D341Med (cell line): ENCODE results near the gene TSHZ1.
"Not testable (repeated sequence)": the region's sequence is repeated elsewhere in the genome, so short reads cannot be mapped to it uniquely, and the experiment has no call there.

Source experiments
- DNase-seq: peaks from one replicate; pipeline ENCODE4 v3.0.0; 2012; ENCODE audit warnings: low spot score

Gene TSHZ1

DNA sequence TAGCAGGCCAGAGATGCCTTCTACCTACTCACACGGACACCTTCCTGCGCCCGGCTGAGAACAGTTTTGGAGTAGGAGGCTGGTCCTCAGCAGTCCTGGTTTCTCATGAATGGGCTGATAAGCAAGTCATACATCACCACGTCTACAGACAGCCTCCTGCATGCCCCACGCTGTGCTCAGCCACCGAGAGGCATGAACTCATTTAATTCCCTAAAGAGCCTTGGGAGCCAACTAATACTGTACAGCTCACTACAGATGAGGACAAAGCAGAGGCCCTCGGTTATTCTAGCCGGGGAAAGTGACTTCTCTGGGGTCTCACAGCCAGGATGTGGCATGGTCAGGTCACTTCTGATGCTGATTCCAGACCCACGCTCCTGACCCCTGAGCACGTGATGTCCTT, 105.6 kb downstream of the TSHZ1 start:
- DNase-seq, result no peak

DNA sequence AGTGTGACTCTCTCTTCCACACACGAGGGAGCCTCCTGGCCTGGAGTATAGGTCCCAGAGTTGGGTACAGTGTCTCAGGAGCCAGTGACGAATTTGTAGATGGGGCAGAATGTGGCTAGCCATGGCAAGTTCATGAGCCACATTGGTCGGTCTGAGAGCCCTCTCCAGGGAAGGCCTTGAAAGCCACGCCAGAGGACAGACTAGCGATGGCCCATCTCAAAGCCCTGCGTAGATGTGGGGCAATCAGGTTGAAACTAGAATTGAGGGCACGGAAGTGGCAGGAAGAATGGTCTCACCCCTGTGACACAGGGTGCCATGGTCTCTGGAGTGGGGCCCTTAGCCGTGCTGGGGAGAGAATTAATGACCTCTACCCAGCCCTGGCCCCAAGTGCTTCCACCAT, 106.2 kb downstream of the TSHZ1 start:
- no peak for DNase-seq

DNA sequence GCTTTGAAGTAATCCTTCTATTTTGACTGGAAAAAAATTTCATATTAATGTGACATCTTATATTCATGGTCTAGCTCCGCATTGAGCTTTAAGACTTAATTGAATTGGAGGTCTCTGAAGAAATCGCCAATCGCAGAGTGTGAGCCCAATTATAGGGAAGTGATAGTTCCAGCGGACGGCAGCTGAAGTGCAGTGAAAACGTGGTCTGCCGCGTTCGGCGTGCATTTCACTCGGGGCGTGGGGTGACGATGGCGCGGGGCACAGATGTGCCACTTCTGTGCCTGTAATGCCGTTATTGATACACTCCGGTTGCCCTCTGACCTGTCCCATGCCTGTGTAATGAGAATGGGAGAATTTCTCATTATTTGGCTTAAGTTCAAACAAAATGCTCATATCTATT, 106.7 kb downstream of the TSHZ1 start:
- DNase-seq, result no peak

DNA sequence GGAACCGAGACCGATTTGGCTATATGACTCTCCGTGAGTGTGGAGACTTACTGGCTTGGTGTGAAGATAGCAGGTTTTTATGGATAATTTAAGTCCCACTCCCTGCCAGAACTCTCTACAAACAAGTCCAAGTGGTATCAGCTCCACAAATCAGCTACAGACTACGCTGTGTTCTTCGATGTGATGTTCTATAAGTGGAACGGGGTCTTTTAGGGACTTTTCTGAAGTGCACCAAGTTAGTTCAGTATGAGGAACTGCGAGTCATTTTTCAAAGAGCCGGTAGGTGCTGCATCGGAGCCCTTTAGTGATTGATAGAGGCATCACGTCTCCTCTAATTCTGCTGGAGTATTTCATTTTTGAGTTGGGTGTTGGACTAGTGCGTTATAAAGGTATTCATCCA, 107.1 kb downstream of the TSHZ1 start:
- no peak for DNase-seq

DNA sequence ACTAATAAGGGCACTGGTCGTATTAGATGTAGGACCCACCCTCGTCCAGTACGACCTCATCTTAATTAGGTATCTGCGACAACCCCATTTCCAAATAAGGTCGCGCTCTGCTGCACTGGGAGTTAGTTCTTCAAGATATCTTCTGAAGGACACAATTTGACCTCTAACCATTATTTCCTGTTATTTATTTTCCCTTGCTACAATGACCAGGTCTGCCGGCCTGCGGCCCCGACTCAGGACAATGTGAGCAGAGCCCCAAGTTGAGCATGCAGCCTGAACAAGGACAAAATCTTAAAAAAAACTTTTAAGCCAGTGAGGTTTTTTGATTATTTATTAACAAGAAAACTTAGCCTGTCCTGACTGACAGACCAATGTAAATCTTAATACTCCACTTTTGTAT, 109.3 kb downstream of the TSHZ1 start:
- DNase-seq, result no peak

DNA sequence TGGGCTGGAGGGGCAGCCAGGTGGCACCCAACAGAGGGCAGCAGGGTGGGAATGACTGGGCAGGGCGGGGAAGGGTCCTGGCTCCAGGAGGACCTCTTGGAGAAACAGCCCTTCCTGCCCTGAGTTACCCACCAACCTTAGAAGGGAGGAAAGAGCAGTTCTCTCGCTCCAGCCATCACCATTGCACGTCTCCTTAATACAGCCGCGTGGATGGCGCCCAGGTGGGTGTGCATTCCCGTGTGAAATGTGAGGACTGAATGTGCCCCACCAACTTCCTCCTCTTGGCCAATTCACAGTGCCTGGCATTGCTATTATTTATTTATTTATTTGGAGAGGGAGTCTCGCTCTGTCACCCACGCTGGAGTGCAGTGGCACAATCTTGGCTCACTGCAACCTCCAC, 109.9 kb downstream of the TSHZ1 start:
- no peak for DNase-seq

DNA sequence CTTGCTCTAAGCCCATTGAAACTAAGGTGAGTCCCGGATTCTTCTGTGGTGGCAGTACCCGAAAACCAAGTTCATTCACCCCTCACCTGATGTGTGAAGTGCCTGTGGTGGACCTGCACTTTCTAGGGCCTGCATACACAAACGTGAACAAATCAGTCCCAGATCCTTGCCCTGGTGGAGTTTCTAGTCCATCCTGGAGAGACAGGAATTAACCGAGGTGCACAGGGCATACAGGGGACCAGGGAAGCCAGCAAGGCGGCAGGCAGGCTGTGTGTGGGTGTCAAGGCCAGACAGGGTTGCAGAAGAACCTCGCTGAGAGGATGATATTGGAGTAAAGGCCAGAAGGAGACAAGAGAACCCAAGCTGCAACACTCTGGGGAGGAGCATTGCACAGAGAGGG, 110.8 kb downstream of the TSHZ1 start:
- no peak for DNase-seq

DNA sequence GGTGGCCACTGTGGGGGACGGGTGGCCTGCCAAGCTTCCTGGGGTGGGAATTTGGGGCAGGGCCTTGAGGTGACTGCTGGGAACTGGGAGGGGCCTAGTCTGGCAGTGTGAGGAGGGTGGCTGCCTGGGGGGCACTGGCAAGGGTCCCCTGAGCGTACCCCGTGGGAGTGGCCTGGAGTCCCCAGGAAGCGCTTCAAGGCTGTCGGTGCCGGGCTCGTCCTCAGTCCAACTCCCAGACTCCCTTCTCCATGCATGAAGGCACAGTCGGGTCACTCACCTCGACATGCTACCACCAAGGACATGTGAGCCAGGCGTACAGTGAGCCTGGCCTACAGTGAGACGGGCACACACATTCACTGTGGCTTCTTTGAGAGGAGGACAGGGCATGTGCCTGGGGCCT, 111.6 kb downstream of the TSHZ1 start:
- no peak for DNase-seq

DNA sequence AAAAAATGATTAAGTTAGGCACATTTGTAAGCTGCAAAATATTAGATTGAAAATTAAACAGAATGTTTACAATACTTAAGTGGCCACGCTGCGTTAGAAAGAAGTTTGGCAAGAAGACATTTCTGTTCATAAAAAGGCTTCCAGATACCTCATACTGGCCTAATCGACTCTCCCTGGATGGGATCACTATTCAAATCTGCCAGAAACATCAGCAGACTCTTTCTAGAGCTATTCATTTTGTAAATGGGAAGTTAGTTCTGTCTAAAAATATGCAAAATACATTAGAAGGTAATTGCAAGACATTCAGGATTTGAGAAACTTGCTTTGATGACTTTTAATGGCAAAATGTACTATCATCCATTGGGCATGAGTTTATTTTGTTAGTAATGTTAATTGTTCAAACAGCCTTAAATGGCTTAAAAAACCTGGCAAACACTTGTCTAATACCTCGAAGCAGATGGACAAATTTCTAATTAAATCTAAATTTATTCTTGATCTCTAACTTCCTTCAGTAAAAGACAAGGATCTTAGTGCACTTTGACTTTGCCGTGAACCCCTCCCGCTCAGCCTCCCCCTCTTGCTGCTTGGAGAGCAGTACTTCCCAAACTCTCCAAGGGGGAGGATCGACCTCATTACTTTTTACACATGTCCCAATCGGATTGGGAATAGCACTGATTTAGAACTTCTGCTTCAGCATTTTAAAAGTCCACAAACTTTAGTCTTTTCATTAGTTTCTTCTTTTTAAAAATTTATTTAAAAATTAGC, 113.4 kb downstream of the TSHZ1 start:
- no peak for DNase-seq

DNA sequence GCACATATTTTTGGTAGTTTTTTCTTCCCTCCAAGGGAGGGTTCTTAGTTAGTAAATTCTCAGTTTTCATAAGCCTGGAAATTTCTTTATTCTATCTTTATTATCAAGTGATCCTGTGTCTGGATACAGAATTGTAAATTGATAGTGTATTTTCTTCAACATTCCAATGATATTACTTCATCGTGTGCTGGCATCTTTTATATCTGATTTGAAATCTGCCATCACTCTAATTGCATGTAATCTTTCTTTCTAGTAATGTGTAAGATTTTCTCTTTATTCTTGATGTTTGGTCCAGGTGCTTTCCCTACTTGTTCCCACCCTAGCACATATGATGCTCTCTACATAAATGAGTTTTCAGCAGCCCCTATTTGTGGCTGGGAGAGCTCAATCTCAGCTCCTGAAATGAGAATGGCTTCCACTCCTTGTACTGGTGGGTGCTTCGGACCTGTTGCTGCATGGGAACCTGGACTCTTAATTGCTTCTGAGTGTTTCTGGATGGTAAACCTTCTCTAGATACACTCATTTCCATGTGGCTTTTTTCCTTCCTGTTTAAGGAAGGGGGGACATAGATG, 114.2 kb downstream of the TSHZ1 start:
- DNase-seq, result no peak

DNA sequence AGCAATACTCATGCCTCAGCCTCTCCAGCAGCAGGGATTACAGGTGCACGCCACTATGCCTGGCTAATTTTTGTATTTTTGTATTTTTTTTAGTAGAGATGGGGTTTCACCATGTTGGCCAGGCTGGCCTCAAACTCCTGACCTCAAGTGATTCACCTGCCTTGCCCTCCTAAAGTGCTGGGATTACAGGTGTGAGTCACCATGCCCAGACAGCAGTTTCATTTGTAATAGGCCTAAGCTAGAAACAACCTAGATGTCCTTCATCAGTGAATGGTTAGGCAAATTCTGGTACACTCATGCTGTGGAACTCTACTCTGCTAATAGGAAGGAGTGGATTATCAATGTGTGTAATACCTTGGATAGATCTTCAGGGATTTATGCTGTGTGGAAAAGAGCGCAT, 119.2 kb downstream of the TSHZ1 start:
- not testable (repeated sequence) for DNase-seq

DNA sequence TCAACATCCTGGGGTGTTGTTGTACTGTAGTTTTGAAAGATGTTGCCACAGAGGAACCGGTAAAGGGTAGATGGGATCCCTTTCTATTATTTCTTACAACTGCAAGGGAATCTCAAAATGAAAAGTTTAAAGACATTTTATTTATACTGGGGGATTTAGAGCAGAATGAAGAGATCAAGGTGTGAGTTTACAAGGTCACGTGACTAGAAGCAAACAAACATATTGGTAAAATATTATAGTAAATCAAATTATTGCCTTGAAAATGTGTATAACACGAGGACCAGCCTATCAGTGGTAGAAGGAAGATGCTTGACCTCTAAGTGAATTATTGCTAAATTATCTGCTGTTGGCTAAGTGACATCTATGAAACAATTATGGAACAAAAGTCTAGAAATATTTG, 119.7 kb downstream of the TSHZ1 start:
- no peak for DNase-seq

DNA sequence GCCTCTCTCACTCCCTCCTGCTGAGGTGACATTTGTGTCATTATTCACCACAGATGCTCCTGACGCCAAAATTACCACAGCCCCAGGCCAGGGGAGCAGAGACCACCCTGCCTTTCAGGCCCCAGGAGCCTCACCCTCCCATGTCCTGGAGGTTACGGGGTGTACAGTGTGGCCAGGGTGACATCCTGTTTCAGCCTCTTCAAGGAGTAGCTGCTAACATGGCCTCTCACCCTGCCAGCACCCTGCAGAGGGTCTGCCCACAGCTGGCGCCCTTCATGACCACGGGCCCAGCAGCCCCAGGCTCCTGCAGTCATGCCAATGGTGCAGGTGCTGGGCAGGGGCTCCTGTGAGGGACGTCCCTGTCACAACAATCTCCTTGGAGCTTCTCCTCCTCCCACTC, 124.3 kb downstream of the TSHZ1 start:
- no peak for DNase-seq

DNA sequence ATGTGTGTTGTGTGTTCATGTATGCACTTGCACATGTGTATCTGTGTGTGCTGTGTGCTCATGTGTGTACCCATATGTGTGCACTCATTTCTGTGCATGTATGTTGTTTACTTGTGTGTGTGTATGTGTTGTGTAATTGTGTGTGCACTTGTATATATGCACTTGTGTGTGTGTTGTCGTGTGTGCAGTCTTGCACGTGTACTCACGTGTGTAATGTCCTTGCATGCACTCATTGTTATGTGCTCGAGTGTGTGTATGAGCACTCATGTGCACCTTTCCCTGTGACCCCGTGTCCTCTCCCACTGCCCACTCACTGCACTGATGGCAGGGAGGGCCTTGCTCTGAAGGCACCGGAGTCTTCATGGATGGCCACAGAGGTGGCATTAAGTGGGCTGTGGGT, 124.9 kb downstream of the TSHZ1 start:
- DNase-seq, result no peak

DNA sequence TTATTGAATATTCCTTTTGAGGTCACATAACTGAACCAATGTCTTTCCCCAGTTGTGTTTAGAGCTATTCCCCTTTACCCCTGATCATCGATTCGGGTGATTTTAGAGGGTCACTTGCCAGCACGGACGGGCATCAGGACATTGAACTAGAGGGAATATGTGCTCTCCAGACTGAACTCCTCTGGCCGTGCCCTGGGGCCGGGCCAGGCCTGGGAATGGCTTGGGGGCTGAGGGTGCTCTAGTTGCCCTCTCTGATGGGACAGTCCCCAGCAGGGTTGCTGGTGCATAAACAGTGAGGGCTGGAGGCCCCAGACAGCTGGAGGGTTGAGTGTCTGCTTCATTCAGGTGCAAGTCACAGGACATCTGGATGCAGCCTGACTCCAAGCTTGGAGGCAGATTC, 126.2 kb downstream of the TSHZ1 start:
- no peak for DNase-seq

DNA sequence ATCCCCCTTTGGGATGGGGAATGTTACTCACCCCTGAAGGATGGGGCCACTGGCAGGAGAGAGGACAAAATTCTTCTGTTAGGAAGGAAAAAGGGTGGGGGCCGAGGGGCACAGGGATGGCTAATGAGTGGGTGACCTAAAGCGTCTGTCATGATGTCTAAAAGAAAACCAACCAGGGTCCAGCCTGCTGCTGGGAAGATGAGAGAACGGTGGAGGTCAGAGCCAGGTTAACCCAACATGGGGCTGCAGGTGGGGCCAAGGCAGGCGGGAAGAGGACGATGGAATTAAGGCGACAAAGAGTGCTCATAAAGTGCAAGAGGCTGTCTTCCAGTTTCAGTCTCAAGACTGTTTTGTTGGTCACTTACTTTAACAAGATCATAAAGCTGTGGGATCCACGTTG, 126.8 kb downstream of the TSHZ1 start:
- no peak for DNase-seq

DNA sequence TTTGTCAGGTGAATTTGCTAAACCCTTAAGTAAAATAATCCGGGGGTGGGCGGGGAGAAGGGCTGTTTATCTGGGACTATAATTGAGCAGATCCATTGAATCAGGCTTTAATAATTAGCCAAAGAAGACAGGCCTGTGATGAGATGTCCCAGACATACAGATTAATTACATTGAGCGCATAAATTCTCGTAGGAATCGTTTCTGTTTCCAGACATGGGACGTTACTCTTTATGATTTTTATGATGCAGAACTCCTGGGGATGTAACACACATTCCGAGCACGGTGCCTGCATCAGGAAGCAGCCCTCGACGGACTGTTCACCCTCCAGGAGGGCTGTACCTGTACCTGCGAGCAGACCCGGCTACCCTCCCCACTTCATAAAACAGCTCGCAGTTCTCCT, 128.0 kb downstream of the TSHZ1 start:
- peak; percentile 20 for DNase-seq
